H9 (cell line): ENCODE data around the gene TRIM24. TPM values are rescaled to one million over a fixed set of nuclear protein-coding genes. Genes with fewer than 3 reads are reported as not detected.

Experiments used
- DNase-seq: peaks from one replicate; pipeline ENCODE4 v3.0.0-alpha.2; 2017
- H2AFZ ChIP-seq: one replicate; pipeline ENCODE4 v1.6.1; 2013; ENCODE audit warnings: mild to moderate bottlenecking, low read length, control low read depth, moderate library complexity
- H2AK5ac ChIP-seq: 2 replicates; pipeline ENCODE4 v1.6.1; 2013; ENCODE audit warnings: low read length, control low read depth, mixed read lengths; ENCODE audit not compliant: insufficient read length
- H2BK120ac ChIP-seq: one replicate; pipeline ENCODE4 v1.6.1; 2013; ENCODE audit warnings: low read depth, mild to moderate bottlenecking, low read length, control low read depth, inconsistent platforms; ENCODE audit not compliant: poor library complexity, severe bottlenecking
- H2BK12ac ChIP-seq: 2 replicates; pipeline ENCODE4 v1.6.1; 2013; ENCODE audit warnings: low read length, control low read depth, mixed read lengths, low read depth; ENCODE audit not compliant: insufficient read length
- H2BK15ac ChIP-seq: 2 replicates; pipeline ENCODE4 v1.6.1; 2013; ENCODE audit warnings: low read depth, low read length, control low read depth
- H2BK20ac ChIP-seq: one replicate; pipeline ENCODE4 v1.6.1; 2013; ENCODE audit warnings: low read depth, mild to moderate bottlenecking, low read length, control low read depth, inconsistent platforms; ENCODE audit not compliant: poor library complexity, severe bottlenecking
- H2BK5ac ChIP-seq: 2 replicates; pipeline ENCODE4 v1.6.1; 2013; ENCODE audit warnings: low read length, control low read depth, mixed read lengths; ENCODE audit not compliant: insufficient read length
- H3K14ac ChIP-seq: 2 replicates; pipeline ENCODE4 v1.6.1; 2013; ENCODE audit warnings: low read length, control low read depth; ENCODE audit not compliant: insufficient read depth
- H3K18ac ChIP-seq: 2 replicates; pipeline ENCODE4 v1.6.1; 2013; ENCODE audit warnings: low read depth, mild to moderate bottlenecking, mixed read lengths, low read length, control low read depth; ENCODE audit not compliant: insufficient read length
- H3K23ac ChIP-seq: 2 replicates; pipeline ENCODE4 v1.6.1; 2013; ENCODE audit warnings: low read length, control low read depth, mixed read lengths, low read depth; ENCODE audit not compliant: insufficient read length
- H3K23me2 ChIP-seq: 2 replicates; pipeline ENCODE4 v1.6.1; 2013; ENCODE audit warnings: low read depth, mild to moderate bottlenecking, mixed read lengths, low read length, control low read depth; ENCODE audit not compliant: insufficient read length, poor library complexity, severe bottlenecking
- H3K27ac ChIP-seq: 2 replicates; pipeline ENCODE4 v1.5.1; 2013; ENCODE audit warnings: low read length, control low read depth, mixed read lengths, low read depth; ENCODE audit not compliant: insufficient read length
- H3K27me3 ChIP-seq: 2 replicates; pipeline ENCODE4 v1.6.1; 2013; ENCODE audit warnings: low read length, control low read depth, inconsistent platforms; ENCODE audit not compliant: insufficient read depth
- H3K4ac ChIP-seq: 2 replicates; pipeline ENCODE4 v1.6.1; 2013; ENCODE audit warnings: low read depth, mild to moderate bottlenecking, control low read depth, inconsistent platforms, low read length, moderate library complexity
- H3K4me1 ChIP-seq: 2 replicates; pipeline ENCODE4 v1.6.1; 2013; ENCODE audit warnings: low read length, control low read depth, inconsistent platforms; ENCODE audit not compliant: insufficient read depth
- H3K4me2 ChIP-seq: 2 replicates; pipeline ENCODE4 v1.6.1; 2013; ENCODE audit warnings: low read length, control low read depth, mixed read lengths; ENCODE audit not compliant: insufficient read length, insufficient read depth
- H3K56ac ChIP-seq: 2 replicates; pipeline ENCODE4 v1.6.1; 2013; ENCODE audit warnings: low read depth, mild to moderate bottlenecking, mixed read lengths, low read length, control low read depth; ENCODE audit not compliant: insufficient read length
- H3K79me1 ChIP-seq: 2 replicates; pipeline ENCODE4 v1.6.1; 2013; ENCODE audit warnings: low read depth, mild to moderate bottlenecking, moderate library complexity, low read length, control low read depth, inconsistent platforms; ENCODE audit not compliant: insufficient read depth, poor library complexity, severe bottlenecking
- H3K79me2 ChIP-seq: 2 replicates; pipeline ENCODE4 v1.6.1; 2013; ENCODE audit warnings: low read length, control low read depth, inconsistent platforms; ENCODE audit not compliant: insufficient read depth
- H3K9ac ChIP-seq: 2 replicates; pipeline ENCODE4 v1.6.1; 2013; ENCODE audit warnings: low read length, control low read depth, mixed read lengths; ENCODE audit not compliant: insufficient read length; ENCODE audit errors: extremely low read depth
- H3K9me3 ChIP-seq: one replicate; pipeline ENCODE4 v1.6.1; 2013; ENCODE audit warnings: low read depth, low read length, inconsistent platforms; ENCODE audit not compliant: control insufficient read depth
- H3T11ph ChIP-seq: one replicate; pipeline ENCODE4 v1.6.1; 2013; ENCODE audit warnings: mild to moderate bottlenecking, low read length, control low read depth, inconsistent platforms
- H4K20me1 ChIP-seq: one replicate; pipeline ENCODE4 v1.6.1; 2013; ENCODE audit not compliant: control insufficient read depth, insufficient read length, insufficient read depth
- H4K5ac ChIP-seq: 2 replicates; pipeline ENCODE4 v1.6.1; 2013; ENCODE audit warnings: low read depth, mild to moderate bottlenecking, mixed read lengths, low read length, control low read depth; ENCODE audit not compliant: insufficient read length
- H4K8ac ChIP-seq: replicated peaks from 2 replicates; pipeline ENCODE4 v1.6.1; 2013; ENCODE audit warnings: low read length, control low read depth, mixed read lengths, low read depth; ENCODE audit not compliant: insufficient read length
- H4K91ac ChIP-seq: 2 replicates; pipeline ENCODE4 v1.6.1; 2013; ENCODE audit warnings: low read depth, mild to moderate bottlenecking, moderate library complexity, mixed read lengths, low read length, control low read depth; ENCODE audit not compliant: insufficient read length
- H3K27ac Mint-ChIP-seq, 3 experiments: 2 replicates in 2 of 3; 3 replicates in 1 of 3; pipeline ENCODE4 v1.8.0; 2020 to 2021; ENCODE audit warnings: mixed read lengths in 3 of 3, mild to moderate bottlenecking in 1 of 3, moderate library complexity in 1 of 3
- H3K27me3 Mint-ChIP-seq: 2 replicates; pipeline ENCODE4 v1.8.0; 2021; ENCODE audit warnings: low read depth, mild to moderate bottlenecking, moderate library complexity, mixed read lengths
- H3K36me3 Mint-ChIP-seq, 3 experiments: 2 replicates in 2 of 3; 3 replicates in 1 of 3; pipeline ENCODE4 v1.8.0; 2020 to 2021; ENCODE audit warnings: low read depth in 3 of 3, mixed read lengths in 3 of 3; ENCODE audit not compliant: insufficient read depth in 1 of 3
- H3K4me1 Mint-ChIP-seq, 2 experiments: 2 replicates each; pipeline ENCODE4 v1.8.0; 2020; ENCODE audit warnings: mixed read lengths in 2 of 2
- H3K4me3 Mint-ChIP-seq, 2 experiments: 2 replicates in 1 of 2; 3 replicates in 1 of 2; pipeline ENCODE4 v1.8.0; 2020 to 2021; ENCODE audit warnings: mild to moderate bottlenecking in 2 of 2, mixed read lengths in 2 of 2, moderate library complexity in 1 of 2
- H3K9me3 Mint-ChIP-seq, 2 experiments: 2 replicates in 1 of 2; 3 replicates in 1 of 2; pipeline ENCODE4 v1.8.0; 2020; ENCODE audit warnings: mild to moderate bottlenecking in 2 of 2, mixed read lengths in 2 of 2, moderate library complexity in 1 of 2
- CTCF ChIP-seq: fragments of 200-600 bp; sonication (generic); conservative IDR thresholded peaks from 3 replicates; pipeline ENCODE4 v1.8.0; 2021; ENCODE audit warnings: antibody characterized with exemption, mild to moderate bottlenecking
- WGBS: extraction: QIAGEN DNeasy Blood & Tissue Kit; methylation state at CpG from one replicate; pipeline ENCODE4 v1.1.7; 2013; ENCODE audit warnings: missing lambda C conversion rate, low lambda C conversion rate, mixed read lengths; ENCODE audit not compliant: insufficient read length; ENCODE audit errors: extremely low coverage; 5-methylcytosine and 5-hydroxymethylcytosine counted together
- total RNA-seq: library from RNA; stranded (reverse); gene quantifications from 2 replicates; pipeline ENCODE4 v1.2.1, GENCODE V29; 2021

Gene TRIM24
- total RNA-seq, 1 experiment from 2014 or later: 260 TPM

DNA sequence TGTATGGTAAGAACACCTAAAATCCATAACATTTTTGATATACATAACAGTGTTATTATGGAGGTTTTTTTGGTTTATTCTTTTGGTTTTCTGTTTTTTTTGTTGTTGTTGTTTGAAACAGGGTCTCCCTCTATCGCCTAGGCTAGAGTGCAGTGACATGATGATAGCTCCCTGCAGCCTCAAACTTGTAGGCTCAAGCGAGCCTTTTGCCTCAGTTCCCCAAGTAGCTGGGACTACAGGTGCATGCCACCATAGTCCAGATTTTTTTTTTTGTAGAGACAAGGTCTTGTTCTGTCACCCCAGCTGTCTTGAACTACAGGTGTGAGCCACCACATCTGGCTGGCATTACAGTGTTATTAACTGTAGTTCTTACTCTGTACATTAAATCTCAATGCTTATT, 83.7 kb downstream of the TRIM24 start:
- Histone ChIP-seq H3T11ph (no peak overlapping the region), H3K4ac (no peak overlapping the region), H3K23ac (no peak overlapping the region), H2AK5ac (no peak overlapping the region), H4K20me1 (no peaks in the 10 kb centered on the region), H3K9ac (no peak overlapping the region), H2BK120ac (no peak overlapping the region), H3K79me1 (peaks cover 7% of the 10 kb centered on the region), H3K18ac (no peak overlapping the region), H2BK20ac (no peak overlapping the region), H4K8ac (no peak overlapping the region), H4K5ac (no peak overlapping the region), H3K23me2 (no peaks in the 10 kb centered on the region), H3K4me2 (no peak overlapping the region), H3K14ac (no peak overlapping the region), H2BK12ac (no peak overlapping the region), H2BK15ac (no peak overlapping the region), H3K27ac (no peak overlapping the region), H3K4me1 (no peaks in the 10 kb centered on the region), H3K9me3 (no peaks in the 10 kb centered on the region), H4K91ac (no peak overlapping the region), H2BK5ac (no peak overlapping the region), H2AFZ (no peak overlapping the region), H3K56ac (no peak overlapping the region), H3K27me3 (no peaks in the 10 kb centered on the region), H3K79me2 (peaks cover 3% of the 10 kb centered on the region; the same call in 1 of the 2 replicates)
- Mint-ChIP-seq H3K27ac (peak overlapping the region in 2 of 3 experiments; percentile 28 to 59; a peak in 2 of 7 replicates), H3K36me3 (peaks cover 68 to 88% (median 87%) of the 10 kb centered on the region in 3 experiments), H3K4me1 (peaks cover 4 to 5% of the 10 kb centered on the region in 2 experiments; a peak in 2 of 4 replicates), H3K27me3 (no peaks in the 10 kb centered on the region; the same call in 1 of the 2 replicates), H3K4me3 (no peak overlapping the region), H3K9me3 (no peaks in the 10 kb centered on the region; a peak in 1 of 5 replicates)
- DNase-seq: no peak
- no CpG with 5 or more reads among the region's 2 CpGs for WGBS
- TF ChIP-seq CTCF: no peak
